ENCODE results near the gene DPP10.

DPP10 gene

GRCh38 chr2:115163572-115163971, 721.1 kb downstream of the DPP10 start:
- DNase-seq, result peak; percentile 24

- DNase-seq, result peak; percentile 56
Measured at GRCh38 chr2:115165529-115166109, 723.2 kb downstream of the DPP10 start.

GRCh38 chr2:115168457-115168856, 726.0 kb downstream of the DPP10 start:
- no peak for DNase-seq

GRCh38 chr2:115169814-115170213, 727.4 kb downstream of the DPP10 start:
- no peak for DNase-seq

- DNase-seq, result no peak
Measured at GRCh38 chr2:115171751-115172150, 729.3 kb downstream of the DPP10 start.

- DNase-seq, result no peak
Measured at GRCh38 chr2:115174651-115175050, 732.2 kb downstream of the DPP10 start.

GRCh38 chr2:115183144-115183543, 740.7 kb downstream of the DPP10 start:
- DNase-seq, result no peak

- no peak for DNase-seq
Measured at GRCh38 chr2:115190459-115190858, 748.0 kb downstream of the DPP10 start.

- DNase-seq, result no peak
Measured at GRCh38 chr2:115194623-115195022, 752.2 kb downstream of the DPP10 start.

- no peak for DNase-seq
Measured at GRCh38 chr2:115196587-115196986, 754.1 kb downstream of the DPP10 start.

- no peak for DNase-seq
Measured at GRCh38 chr2:115199966-115200365, 757.5 kb downstream of the DPP10 start.

GRCh38 chr2:115201386-115201785, 758.9 kb downstream of the DPP10 start:
- no peak for DNase-seq

- DNase-seq, result no peak
Measured at GRCh38 chr2:115208493-115209164, 766.2 kb downstream of the DPP10 start.

GRCh38 chr2:115214050-115214449, 771.6 kb downstream of the DPP10 start:
- DNase-seq, result no peak

GRCh38 chr2:115219296-115219695, 776.9 kb downstream of the DPP10 start:
- DNase-seq, result no peak

- DNase-seq, result no peak
Measured at GRCh38 chr2:115234186-115234585, 791.7 kb downstream of the DPP10 start.

- no peak for DNase-seq
Measured at GRCh38 chr2:115234737-115235136, 792.3 kb downstream of the DPP10 start.

GRCh38 chr2:115248066-115248465, 805.6 kb downstream of the DPP10 start:
- DNase-seq, result no peak

GRCh38 chr2:115277366-115277765, 834.9 kb downstream of the DPP10 start:
- no peak for DNase-seq

GRCh38 chr2:115285416-115285815, 843.0 kb downstream of the DPP10 start:
- no peak for DNase-seq

- no peak for DNase-seq
Measured at GRCh38 chr2:115290478-115290877, 848.0 kb downstream of the DPP10 start.

GRCh38 chr2:115292742-115293141, 850.3 kb downstream of the DPP10 start:
- no peak for DNase-seq

GRCh38 chr2:115294999-115295398, 852.6 kb downstream of the DPP10 start:
- DNase-seq, result peak; percentile 21

- no peak for DNase-seq
Measured at GRCh38 chr2:115297056-115297455, 854.6 kb downstream of the DPP10 start.

GRCh38 chr2:115299199-115299598, 856.8 kb downstream of the DPP10 start:
- DNase-seq, result no peak
